DMS 273 treated with DMSO at 0.1 percent for 48 hours (cell line): Measurements from ENCODE around the gene DLGAP5.

Experiments
- DNase-seq: peaks from one replicate; lab custom pipeline; 2025; lab: John Stamatoyannopoulos, UW

DLGAP5 gene

DNA sequence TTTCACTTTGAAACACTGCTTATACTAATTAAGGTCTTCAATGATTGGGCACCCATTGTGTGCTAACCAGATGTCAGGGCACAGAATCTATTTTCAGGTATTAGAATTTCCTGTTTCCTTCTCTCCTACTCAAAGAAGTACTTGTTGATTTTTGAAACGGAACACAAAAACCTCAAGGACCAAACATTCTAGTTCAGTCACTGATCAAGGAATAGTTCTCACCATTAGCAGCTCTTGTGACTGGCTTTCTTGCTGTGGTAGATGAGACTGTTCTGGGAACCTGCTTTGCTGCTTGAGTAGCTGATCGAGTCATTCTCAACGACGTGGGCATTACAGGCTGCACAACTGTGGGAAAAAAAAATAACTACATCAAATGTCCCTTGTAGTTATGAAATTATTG, 11.0 kb downstream of the DLGAP5 start:
- no peak for DNase-seq

DNA sequence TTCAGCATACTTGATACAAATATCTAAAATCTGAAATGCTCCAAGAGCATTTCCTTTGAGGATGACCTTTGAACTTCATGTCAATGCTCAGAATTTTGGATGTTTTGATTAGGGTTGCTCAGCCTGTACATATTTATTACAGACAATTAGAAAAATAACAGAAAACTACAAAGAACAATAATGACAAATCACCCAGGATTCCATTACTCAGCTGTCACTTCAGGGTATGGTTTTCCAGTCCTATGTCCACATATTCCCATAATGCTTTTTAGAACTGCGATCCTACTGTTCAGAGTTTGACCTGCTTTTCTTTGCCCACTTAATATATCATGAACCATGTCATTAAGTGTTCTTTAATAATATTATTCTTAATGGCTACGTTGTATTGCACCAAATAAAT, 11.4 kb downstream of the DLGAP5 start:
- DNase-seq, result no peak

DNA sequence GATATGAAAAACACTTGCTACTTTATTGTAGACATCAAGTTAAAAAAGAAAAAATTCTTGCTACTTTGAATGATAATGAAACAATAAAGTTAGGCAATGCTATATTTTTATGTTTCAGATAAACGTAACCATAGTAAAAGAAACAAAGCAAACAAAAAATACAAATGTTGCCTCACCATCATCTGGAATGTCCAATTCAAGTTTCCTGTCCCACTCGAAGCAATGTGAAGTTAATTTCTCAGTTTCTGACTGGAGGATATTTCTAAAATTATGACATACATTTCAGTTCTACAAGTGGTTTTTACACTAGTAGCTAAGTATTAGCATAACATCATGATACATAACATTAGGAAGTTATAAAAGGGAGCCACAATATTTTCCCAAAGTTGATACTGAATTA, 20.9 kb downstream of the DLGAP5 start:
- no peak for DNase-seq

DNA sequence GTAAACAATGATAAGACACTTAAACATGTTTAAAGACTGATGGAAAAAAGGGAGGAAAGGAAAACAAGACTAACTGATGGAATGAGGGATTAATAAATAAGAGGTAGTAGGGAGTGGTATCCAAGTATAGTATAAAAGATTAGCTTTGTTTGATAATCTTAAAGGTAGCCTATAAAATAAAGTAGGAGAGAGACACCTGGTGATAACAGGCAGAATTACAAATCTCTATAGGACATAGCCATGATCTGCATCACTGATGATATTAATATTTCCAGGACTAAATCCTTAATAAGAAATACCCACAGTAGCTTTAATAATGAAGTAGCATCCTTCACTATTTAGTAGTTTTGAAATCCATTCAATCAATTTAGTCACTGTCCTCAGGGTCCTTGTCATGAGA, 30.4 kb downstream of the DLGAP5 start:
- peak; percentile 7 for DNase-seq

DNA sequence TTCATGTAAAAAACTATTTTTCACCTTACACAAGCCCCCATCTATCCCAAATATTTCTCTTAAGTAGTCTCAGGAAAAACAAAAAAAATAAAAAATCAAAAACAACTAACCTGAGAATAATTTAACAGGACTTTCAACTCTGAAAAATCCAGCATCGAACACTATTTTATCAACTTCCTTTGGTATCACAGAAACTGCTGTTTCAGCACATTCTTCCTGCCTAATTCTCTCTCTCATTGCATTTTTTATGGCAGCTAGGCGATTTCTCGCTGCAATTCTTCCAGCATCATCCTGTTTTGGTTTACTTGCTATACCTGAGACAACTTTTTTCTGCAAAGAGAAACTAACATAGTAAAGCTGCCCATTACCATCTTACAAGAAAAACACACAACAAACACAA, 33.0 kb downstream of the DLGAP5 start:
- no peak for DNase-seq

DNA sequence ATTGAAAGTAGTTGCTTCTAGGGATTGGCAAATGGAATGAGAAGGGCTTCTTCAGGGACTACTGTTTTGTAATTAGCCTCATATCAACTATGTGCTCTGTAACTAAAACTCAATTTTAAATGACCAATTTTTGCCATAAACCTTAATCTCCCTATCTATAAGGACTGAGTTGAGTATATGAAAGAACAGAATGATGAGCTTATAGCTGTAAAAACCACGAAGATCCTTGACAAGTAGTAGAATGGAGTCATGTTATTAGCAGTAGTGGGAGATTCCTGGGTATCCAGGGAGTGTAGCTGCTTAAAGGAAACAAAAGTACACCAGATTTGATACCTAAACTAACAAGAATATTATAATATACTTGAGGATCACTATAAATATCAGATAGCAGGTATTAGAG, 34.3 kb downstream of the DLGAP5 start:
- DNase-seq, result no peak

DNA sequence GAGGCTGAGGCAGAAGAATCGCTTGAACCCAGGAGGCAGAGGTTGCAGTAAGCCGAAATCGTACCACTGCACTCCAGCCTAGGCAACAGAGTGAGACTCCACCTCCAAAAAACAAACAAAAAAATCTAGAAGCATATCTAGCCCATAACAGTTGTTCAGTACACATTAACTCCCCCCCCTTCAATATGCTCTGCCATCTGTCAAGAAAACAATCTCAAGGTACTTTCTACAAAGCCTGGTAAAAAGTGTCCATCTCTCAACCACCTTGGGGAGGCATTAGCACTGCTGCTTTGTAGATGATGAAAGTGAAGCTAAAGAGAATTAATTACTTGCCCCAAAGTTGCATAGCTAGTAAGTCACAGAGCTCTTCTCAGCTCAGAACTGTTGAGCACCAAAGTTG, 37.4 kb downstream of the DLGAP5 start:
- DNase-seq, result peak; percentile 93

DNA sequence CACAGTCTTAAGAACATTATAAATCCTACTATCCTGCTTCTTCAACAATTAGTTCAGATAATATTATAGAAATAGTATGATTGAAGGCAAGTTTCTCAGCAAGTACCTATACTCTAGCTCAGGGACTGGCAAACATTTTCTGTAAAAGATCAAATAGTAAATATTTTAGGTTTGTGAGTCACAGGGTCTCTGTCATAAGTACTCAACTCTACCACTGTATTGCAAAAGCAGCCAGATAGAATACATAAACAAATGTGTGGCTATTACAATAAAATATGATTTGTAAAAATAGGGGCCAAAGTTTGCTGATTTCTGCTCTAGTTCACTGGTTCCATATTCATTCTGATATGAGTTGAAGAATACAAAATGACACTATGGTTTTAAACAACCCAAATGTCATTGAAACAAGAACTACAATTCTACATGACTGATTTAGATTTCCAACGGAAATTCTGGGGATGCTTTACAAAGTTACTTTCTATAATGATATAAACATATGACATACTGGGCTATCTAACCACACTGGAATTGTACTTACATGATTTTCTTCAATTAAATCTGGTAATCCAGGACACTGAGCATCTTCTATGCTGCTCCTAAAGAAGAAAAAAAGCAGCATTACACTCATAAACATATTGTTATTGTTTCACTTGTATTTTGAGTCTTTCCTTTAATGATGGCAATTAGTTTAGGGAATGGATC, 39.2 kb downstream of the DLGAP5 start:
- no peak for DNase-seq

DNA sequence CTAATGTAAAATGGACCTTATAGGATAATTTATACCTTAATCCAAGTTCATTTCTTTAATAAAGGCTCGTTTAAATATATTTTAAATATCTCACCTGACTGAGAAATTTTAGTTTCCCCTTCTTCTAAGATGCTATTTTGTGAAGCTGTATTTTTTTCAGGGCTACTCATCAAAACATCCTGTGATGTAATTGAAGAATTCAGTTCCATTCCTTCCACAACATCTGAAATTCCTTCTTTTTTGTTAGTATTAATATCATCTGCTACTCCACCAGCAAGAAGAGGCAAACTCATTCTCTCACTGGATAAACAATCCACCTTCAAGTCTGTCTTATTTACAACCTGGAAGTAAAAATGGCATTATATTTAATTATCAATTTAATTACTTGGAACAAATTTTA, 39.8 kb downstream of the DLGAP5 start:
- no peak for DNase-seq

DNA sequence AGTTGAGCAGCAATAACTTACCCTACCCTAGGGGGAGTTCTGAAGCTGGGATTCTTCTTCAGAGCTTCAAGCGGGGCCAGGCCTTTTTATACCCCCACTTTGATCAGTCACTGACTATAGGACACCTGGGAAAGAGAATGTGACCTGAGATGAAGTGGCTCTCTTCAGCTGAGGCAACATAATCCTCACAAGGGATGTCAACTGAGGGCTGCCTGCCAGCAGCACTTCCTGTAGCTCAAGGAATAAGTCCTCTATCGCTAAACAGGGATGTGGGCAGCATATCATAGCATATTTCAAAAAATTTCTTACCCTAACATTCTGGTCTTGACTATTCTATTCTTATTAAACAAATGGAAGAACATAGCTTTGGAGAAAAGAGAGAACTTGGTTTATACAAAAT, 45.0 kb downstream of the DLGAP5 start:
- no peak for DNase-seq

DNA sequence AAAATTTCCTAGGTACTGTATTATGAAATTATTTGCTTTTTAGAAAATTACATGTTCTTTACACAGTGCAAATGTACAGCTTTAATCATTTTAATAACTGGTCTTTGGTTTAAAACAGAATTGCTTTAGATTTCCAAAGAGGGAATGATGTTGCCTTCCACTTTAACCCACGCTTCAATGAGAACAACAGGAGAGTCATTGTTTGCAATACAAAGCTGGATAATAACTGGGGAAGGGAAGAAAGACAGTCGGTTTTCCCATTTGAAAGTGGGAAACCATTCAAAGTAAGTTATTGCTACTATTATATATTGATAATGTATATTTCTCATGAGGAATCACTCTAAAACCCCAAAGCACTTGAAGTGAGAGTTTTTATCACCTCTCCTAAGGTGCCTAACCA, 48.9 kb downstream of the DLGAP5 start:
- DNase-seq, result no peak

DNA sequence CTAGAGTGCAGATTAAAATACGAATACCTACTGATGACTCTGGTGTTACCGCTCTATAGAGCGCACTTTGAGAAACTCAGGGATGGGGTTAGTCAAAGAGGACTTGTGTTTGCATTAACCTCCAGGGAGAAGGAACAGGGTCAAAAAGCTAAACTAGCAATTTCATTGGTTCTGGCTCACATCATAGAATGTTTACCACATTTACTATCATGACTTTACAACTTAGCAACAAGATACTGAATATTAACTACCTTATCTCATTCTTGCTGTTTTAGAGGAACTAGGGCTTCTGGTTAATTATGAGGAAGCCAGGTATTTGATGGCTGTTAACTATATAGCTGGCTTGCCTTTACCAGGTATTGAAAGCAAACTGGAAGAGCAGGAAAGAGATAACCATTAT, 49.6 kb downstream of the DLGAP5 start:
- DNase-seq, result no peak

DNA sequence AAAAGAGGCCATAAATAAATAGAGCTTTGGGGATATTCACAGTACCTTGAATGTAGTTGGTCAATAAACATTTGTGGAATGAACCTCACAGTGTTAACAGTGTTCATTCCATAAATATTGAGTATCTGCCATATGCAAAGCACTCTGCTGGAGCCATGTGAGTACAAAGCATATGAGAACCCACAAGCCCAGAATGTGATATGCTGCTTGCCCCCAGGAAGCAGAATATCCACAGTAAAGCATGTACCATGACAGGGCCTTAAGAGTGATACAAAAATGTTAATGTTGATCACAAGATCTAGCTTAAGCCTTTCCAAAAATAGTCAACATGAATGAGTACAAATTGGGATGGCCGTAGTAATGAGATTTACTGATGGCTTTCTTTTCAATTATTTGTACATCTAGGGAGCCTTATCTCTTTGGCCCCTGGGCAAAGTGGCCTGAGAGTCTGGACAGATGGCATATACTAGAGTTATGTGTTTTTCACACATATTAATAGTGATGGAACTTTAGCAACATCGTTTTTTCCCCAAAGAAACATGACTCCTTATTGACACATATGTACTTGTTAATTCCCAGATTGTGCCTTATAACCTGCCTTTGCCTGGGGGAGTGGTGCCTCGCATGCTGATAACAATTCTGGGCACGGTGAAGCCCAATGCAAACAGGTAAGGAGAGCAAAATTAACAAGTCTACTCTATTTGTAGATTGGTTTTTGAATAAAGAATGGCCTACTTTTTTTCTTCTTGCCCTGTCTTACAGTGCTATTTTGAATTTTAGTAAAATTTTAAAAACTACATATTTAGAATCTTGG, 51.5 kb downstream of the DLGAP5 start:
- no peak for DNase-seq

DNA sequence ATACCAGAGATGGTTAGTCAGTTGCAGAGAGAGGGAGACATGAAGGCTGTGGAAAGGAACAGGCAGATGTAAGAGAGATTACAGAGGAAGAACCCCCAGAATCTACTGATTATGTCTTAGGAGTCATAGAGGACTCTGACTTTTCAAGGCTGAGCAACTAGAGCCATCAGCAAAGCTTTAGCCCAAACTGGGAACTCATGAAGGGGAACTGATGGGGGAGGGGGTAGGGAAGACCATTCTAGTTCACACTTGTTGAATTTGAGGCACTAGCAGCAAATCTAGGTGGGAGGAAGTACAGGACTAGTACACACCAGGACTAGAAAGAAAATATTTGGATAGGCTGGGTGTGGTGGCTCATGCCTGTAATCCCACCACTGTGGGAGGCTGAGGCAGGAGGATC, 52.2 kb downstream of the DLGAP5 start:
- no peak for DNase-seq

DNA sequence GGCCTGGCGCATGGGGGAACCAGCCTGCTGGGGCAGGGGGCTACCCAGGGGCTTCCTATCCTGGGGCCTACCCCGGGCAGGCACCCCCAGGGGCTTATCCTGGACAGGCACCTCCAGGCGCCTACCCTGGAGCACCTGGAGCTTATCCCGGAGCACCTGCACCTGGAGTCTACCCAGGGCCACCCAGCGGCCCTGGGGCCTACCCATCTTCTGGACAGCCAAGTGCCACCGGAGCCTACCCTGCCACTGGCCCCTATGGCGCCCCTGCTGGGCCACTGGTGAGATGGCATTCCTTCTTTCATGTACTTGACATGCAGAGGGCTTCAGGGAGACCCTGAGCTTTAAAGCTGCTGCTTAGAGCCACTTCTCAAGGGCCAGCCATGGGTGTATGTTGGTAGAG, 53.3 kb downstream of the DLGAP5 start:
- no peak for DNase-seq

DNA sequence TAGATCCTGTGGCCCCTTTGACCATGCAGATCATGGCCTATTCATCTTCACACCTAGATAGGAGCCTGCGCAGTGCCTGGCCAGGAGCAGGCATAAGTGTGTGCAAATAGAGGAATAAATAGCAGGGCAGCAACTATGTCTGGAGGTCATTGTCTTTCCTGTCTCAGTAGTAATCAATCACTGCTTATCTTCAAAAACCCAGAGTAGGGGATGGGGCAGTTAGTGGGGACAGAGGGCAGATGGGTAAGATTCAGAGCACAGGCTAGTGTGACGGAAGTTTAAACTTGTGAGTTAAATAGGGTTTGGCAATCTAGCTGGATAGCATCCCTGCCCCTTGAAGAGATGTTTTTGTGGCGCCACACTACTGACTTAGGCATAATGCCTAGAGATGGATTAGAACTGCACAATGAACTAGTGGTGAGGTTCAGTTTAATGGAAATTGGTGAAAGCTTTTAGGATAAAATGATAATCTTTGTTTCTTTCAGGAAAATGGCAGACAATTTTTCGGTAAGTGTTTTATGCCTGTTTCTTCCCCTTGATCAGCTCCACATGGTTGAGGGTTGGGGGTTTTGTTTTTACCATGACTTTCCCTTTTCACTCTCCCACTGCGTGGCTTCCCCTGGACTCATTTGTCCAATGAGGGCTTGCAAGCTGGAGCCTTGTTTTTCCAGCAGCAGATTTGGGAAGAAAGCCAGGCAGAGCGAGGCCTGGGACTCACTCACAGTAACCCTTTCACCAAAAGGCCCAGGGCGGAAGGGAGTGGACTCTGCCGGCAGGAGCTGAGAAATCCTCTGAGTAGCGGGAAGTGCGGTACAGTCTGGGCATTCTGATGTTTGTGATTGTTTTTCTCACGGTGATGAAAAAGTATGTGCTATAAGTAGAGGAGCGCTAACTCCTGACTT, 54.2 kb downstream of the DLGAP5 start:
- no peak for DNase-seq

DNA sequence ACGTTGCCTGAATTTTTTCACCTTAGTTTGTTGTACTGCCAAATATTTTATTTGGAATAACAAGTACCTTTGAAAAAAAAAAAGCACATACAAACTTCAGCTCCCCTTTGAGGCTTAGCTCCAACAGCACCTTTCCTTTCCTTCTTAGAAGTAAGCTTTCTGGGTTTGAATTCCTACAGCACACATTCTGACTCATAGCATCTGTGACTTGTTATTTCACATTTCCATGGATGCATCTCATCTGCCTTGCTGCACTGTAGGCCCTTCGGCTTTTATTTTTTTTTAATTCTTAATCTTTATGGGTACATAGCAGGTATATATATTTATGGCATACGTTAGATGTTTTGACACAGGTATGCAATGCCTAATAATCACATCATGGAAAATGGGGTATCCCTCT, 55.1 kb downstream of the DLGAP5 start:
- no peak for DNase-seq

DNA sequence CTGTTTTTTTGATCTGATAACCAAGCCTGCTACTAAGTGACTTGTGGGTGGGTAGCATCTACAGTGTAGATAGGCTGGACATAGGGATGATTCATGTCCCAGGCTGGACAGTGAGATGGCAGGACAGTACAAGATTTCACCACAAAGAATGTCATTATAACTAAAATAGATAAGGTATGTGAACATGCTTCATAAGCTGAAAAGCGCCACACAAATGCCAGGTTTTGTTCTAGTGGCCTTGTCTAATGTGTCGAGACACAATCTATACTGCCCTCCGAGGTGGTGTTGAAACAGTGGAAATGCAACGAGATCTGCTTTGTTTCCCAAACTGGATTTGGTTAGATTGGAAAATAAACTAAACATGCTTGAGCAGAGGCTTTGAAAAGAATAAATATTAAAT, 58.0 kb downstream of the DLGAP5 start:
- DNase-seq, result no peak

DNA sequence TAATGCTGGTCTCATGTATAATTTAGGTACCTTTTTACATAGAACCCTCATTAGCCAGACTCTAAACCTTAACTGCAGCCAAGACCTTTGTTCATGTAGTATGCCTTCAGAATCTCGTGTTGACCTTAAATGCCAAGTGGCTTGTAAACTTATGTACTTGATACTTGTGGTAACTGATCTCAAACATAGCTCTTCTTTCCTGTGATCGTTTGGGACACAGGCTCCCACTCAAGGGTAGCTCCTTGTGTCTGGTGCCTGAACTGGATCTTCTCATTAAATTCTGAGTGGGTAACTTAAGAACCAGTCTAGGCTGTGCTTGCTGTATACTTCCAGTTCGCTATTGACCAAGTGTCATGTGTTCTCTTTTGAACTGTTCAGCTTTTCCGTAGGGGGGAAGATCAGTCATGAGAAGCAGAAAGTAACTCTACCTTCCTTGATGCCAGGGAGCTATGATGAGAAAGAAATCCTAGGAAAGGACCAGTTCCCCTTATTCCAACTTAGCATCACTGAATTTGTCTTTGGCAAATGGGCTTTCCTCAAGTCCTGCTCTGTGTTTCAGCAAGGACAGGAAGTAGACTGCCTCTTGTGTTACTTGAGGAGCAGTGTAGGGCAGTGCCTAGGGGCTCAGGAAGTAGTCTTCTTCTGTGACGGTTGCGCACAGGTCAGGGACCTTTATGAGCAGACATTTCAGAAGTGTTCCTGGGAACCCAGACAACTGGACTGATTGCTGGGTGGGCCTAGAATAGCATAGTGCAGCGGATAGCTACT, 59.8 kb downstream of the DLGAP5 start:
- no peak for DNase-seq

DNA sequence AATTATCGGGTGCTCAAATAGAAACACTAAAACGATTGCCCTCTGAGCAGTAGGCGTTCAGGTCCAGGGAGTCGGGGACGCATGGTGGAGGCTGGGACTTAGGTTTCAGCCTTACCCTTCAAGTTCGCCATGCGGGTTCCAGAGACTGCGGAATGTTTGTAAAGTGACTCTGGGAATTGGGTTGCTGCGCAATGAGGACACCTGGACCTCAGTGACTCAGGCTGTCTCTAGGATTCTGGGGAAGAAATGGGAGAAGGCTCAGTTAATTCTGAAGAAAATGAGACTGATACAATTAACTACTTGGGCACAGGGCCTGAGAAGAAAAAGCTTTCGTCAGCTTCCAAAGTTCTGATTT, 61.2 kb downstream of the DLGAP5 start:
- no peak for DNase-seq

DNA sequence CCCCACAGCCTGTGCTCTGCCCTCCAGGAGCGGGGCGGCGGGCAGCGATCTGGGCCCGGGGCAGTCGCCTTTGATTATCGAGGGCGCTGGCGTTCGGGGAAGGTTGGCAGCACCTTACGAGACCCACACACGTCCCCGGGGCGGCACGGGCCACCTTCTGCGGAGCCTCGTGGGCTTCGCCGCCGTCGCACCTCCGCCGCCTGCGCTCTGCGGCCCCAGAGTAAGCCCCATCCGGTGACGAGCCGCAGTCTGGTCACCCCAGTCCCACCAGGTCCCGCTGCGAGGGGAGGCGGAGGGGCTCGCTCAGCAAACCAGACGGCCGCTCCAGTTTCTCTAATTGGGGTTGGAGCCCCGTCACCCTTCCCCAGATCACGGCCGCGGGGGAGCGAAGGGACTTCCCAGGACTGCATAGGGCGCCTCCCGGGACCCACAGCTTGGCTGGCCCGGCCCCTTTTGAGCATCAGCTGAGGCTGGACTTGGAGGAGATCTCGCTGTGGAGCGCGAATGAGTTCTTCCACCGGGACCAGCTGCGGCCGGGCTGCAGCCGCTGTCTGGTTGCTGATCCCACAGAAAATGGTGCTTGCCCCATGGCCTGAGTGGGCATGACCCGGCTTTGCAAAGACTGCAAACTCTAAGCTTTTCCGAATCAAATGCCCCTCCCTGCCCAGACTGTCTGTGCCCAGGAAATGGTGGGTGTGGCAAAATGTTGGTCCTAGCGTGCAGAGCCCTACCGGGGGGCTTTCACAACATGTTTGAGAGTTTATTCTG, 61.8 kb downstream of the DLGAP5 start:
- peak; percentile 27 for DNase-seq
